CD4-positive, alpha-beta T cell (primary cell): ENCODE results near the gene LCE2B. TPM values are rescaled to one million over a fixed set of nuclear protein-coding genes. Genes with fewer than 3 reads are reported as not detected.

ENCODE experiments used
- ATAC-seq: fragments of 200-7000 bp; cut with Tn5 transposase; one replicate; pipeline ENCODE4 v1.10.0; 2022; ENCODE audit warnings: mild to moderate bottlenecking; ENCODE audit not compliant: poor library complexity
- CTCF ChIA-PET: fragments of 350-600 bp; sonication (Branson Sonifier 250); formaldehyde crosslinking; loops from one replicate; lab custom pipeline; 2021; ENCODE audit warnings: antibody characterized with exemption, inconsistent platforms; lab: Charles Lee
- POLR2A ChIA-PET: fragments of 350-600 bp; sonication (Branson Sonifier 250); formaldehyde crosslinking; loops from one replicate; lab custom pipeline; 2021; ENCODE audit warnings: antibody characterized with exemption, inconsistent platforms; lab: Charles Lee
- DNase-seq, 14 experiments: peaks; one replicate each; pipeline ENCODE4 v3.0.0-alpha.2; 2013 to 2020; ENCODE audit warnings: mixed read lengths in 2 of 14
- H3K27ac ChIP-seq, 2 donors: one replicate each; pipeline versions ENCODE4 v1.5.1 to v1.7.0; 2013; ENCODE audit warnings: low read length in 2 of 2, low read depth in 1 of 2, mild to moderate bottlenecking in 1 of 2
- H3K27me3 ChIP-seq, 2 experiments: 1 replicate in 1 of 2; 2 replicates in 1 of 2; pipeline versions ENCODE4 v1.6.1 to v1.7.0; 2013; ENCODE audit warnings: low read length in 2 of 2, control low read depth in 1 of 2, mild to moderate bottlenecking in 1 of 2, moderate library complexity in 1 of 2; ENCODE audit not compliant: insufficient read depth in 2 of 2, control insufficient read depth in 1 of 2
- H3K36me3 ChIP-seq: one replicate; pipeline ENCODE4 v1.6.1; 2013; ENCODE audit warnings: low read length, control low read depth; ENCODE audit not compliant: insufficient read depth
- H3K4me1 ChIP-seq: one replicate; pipeline ENCODE4 v1.6.1; 2013; ENCODE audit warnings: low read length, control low read depth; ENCODE audit not compliant: insufficient read depth
- H3K4me3 ChIP-seq: one replicate; pipeline ENCODE4 v1.5.1; 2013; ENCODE audit warnings: mild to moderate bottlenecking, low read length, moderate library complexity
- H3K9me3 ChIP-seq, 2 experiments: 1 replicate in 1 of 2; 2 replicates in 1 of 2; pipeline versions ENCODE4 v1.6.1 to v1.7.0; 2013; ENCODE audit warnings: low read length in 2 of 2, mild to moderate bottlenecking in 2 of 2, control low read depth in 1 of 2, moderate library complexity in 1 of 2; ENCODE audit not compliant: control insufficient read depth in 1 of 2, insufficient read depth in 1 of 2
- H3K27ac Mint-ChIP-seq: one replicate; pipeline ENCODE4 v1.8.0; 2020; ENCODE audit warnings: mixed read lengths
- H3K27me3 Mint-ChIP-seq: one replicate; pipeline ENCODE4 v1.8.0; 2021; ENCODE audit warnings: mixed read lengths
- H3K36me3 Mint-ChIP-seq: one replicate; pipeline ENCODE4 v1.8.0; 2021; ENCODE audit warnings: low read depth, mixed read lengths
- H3K4me1 Mint-ChIP-seq: one replicate; pipeline ENCODE4 v1.8.0; 2021; ENCODE audit warnings: low read depth, mixed read lengths
- H3K4me3 Mint-ChIP-seq: one replicate; pipeline ENCODE4 v1.8.0; 2020; ENCODE audit warnings: mild to moderate bottlenecking, mixed read lengths
- H3K9me3 Mint-ChIP-seq: one replicate; pipeline ENCODE4 v1.8.0; 2020; ENCODE audit warnings: mixed read lengths
- CTCF ChIP-seq: fragments of 200-600 bp; IDR thresholded peaks from one replicate; pipeline ENCODE4 v1.8.0; 2022; ENCODE audit warnings: antibody characterized with exemption, mild to moderate bottlenecking
- intact Hi-C, 2 experiments: fragments of 100-400 bp; cut with DNase I in 1 of 2; cut with micrococcal nuclease in 1 of 2; formaldehyde crosslinking; loops; one replicate each; pipeline versions ENCODE4 v1.15.1 to v1.9.0; 2023 to 2025; cut with DNase I, micrococcal nuclease
- total RNA-seq, 174 experiments: library from RNA in 2 of 174; stranded (reverse) in 2 of 174; gene quantifications; one replicate each; pipeline ENCODE4 v1.2.3 and lab custom pipeline; 2021 to 2026

The LCE2B gene
- total RNA-seq, 2 experiments from 2014 or later: not detected

- H3K36me3 ChIP-seq: no peaks in the 10 kb centered on the region
- Mint-ChIP-seq H3K27ac (no peak overlapping the region), H3K4me1 (no peaks in the 10 kb centered on the region), H3K27me3 (peaks cover 15% of the 10 kb centered on the region), H3K4me3 (no peak overlapping the region), H3K9me3 (no peaks in the 10 kb centered on the region), H3K36me3 (no peaks in the 10 kb centered on the region)
- ChIA-PET POLR2A (no interaction called here), CTCF (no interaction called here)
- H3K27me3 ChIP-seq: peaks cover 0 to 3% of the 10 kb centered on the region in 2 experiments
- intact Hi-C loops: no loop called here
- no peaks in the 10 kb centered on the region for H3K4me1 ChIP-seq
- DNase-seq: no peak
- ATAC-seq: no peak
- no peak overlapping the region for H3K4me3 ChIP-seq
- no peak for TF ChIP-seq CTCF
- H3K27ac ChIP-seq: no peak overlapping the region
- H3K9me3 ChIP-seq: no peaks in the 10 kb centered on the region
Measured at GRCh38 chr1:152699746-152700145, 13.8 kb downstream of the LCE2B start.

GRCh38 chr1:152707860-152708259, 21.9 kb downstream of the LCE2B start, which contains the start of gene LCE4A:
TSS of gene LCE4A (plus strand) at chr1:152708160. CDS start at chr1:152709076, 916 bp downstream.
- Histone ChIP-seq H3K4me3 (no peak within 1 kb of the TSS), H3K27me3 (peaks cover 9 to 10% of the 10 kb centered on the region in 2 experiments), H3K9me3 (no peaks in the 10 kb centered on the region), H3K4me1 (no peaks in the 10 kb centered on the region), H3K27ac (no peak within 1 kb of the TSS), H3K36me3 (no peaks in the 10 kb centered on the region)
- ChIA-PET CTCF (no interaction called here), POLR2A (no interaction called here)
- H3K4me3 Mint-ChIP-seq: no peak within 1 kb of the TSS
- DNase-seq (no peak), ATAC-seq (no peak)
- intact Hi-C loops: no loop called here
- no peaks in the 10 kb centered on the region for H3K4me1 Mint-ChIP-seq
- TF ChIP-seq CTCF: no peak
- H3K27ac Mint-ChIP-seq: no peak within 1 kb of the TSS
- H3K36me3 Mint-ChIP-seq: no peaks in the 10 kb centered on the region
- peaks cover 60% of the 10 kb centered on the region for H3K27me3 Mint-ChIP-seq
- H3K9me3 Mint-ChIP-seq: no peaks in the 10 kb centered on the region

GRCh38 chr1:152718238-152718637, 32.3 kb downstream of the LCE2B start:
- Histone ChIP-seq H3K9me3 (peaks cover 0 to 5% of the 10 kb centered on the region in 2 experiments), H3K27me3 (peaks cover 0 to 3% of the 10 kb centered on the region in 2 experiments), H3K27ac (no peak overlapping the region), H3K4me3 (no peak overlapping the region), H3K36me3 (no peaks in the 10 kb centered on the region), H3K4me1 (no peaks in the 10 kb centered on the region)
- H3K4me3 Mint-ChIP-seq: no peak overlapping the region
- no peak for TF ChIP-seq CTCF
- H3K4me1 Mint-ChIP-seq: no peaks in the 10 kb centered on the region
- DNase-seq: no peak
- H3K27me3 Mint-ChIP-seq: peaks cover 33% of the 10 kb centered on the region
- no peak for ATAC-seq
- intact Hi-C loops: no loop called here
- H3K36me3 Mint-ChIP-seq: no peaks in the 10 kb centered on the region
- H3K9me3 Mint-ChIP-seq: peaks cover 5% of the 10 kb centered on the region
- H3K27ac Mint-ChIP-seq: no peak overlapping the region
- ChIA-PET CTCF (no interaction called here), POLR2A (no interaction called here)
